ENCODE measurements around the gene PRR33. TPM values are rescaled to one million over a fixed set of nuclear protein-coding genes. Genes with fewer than 3 reads are reported as not detected.
A peak's percentile ranks its signal among the peaks of the same experiment; 100 is the strongest.

PRR33 gene
- total RNA-seq, 2 donors from 2014 or later: not detected

DNA sequence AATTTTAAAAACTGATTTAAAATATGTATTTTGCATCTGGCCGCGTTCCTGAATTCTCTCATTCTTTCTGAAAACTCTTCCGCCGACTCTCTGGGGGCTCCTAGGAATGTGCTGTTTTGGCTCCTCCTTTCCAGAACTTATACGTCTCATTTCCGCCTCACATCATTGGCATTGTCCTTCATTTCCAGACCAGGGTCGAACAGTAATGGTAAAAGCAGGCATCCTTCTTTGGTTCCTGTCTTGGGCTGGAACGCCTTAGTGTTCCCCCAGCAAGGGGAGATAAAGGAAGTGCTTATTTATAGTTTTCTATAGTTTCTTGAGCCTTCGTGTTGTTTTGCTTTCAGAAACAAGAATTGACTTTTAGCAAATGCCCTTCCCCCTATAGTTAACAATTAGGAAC lies 16.9 kb upstream of the PRR33 start:
- Histone ChIP-seq H3K27ac (peak overlapping the region in 1 of 4 donors; percentile 26), H3K4me3 (no peak overlapping the region), H3K9me3 (no peaks in the 10 kb centered on the region), H3K4me1 (no peaks in the 10 kb centered on the region), H3K36me3 (replicated peaks in 1 of 2; ENCODE audit: insufficient read depth in 1 of 2, low read depth in 2 of 2) (no peaks in the 10 kb centered on the region), H3K27me3 (no peaks in the 10 kb centered on the region)
- DNase-seq (no peak), ATAC-seq (no peak)
- WGBS, 2 donors: 41 to 45% methylated on average over 9 of the region's 9 CpGs
- intact Hi-C loops (cut with DNase I): no loop called here
- no peak for TF ChIP-seq POLR2A (IDR thresholded peaks at IDR 0.05)
- TF ChIP-seq, protein P1, sequence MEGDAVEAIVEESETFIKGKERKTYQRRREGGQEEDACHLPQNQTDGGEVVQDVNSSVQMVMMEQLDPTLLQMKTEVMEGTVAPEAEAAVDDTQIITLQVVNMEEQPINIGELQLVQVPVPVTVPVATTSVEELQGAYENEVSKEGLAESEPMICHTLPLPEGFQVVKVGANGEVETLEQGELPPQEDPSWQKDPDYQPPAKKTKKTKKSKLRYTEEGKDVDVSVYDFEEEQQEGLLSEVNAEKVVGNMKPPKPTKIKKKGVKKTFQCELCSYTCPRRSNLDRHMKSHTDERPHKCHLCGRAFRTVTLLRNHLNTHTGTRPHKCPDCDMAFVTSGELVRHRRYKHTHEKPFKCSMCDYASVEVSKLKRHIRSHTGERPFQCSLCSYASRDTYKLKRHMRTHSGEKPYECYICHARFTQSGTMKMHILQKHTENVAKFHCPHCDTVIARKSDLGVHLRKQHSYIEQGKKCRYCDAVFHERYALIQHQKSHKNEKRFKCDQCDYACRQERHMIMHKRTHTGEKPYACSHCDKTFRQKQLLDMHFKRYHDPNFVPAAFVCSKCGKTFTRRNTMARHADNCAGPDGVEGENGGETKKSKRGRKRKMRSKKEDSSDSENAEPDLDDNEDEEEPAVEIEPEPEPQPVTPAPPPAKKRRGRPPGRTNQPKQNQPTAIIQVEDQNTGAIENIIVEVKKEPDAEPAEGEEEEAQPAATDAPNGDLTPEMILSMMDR (IDR thresholded peaks at IDR 0.05): no peak

DNA sequence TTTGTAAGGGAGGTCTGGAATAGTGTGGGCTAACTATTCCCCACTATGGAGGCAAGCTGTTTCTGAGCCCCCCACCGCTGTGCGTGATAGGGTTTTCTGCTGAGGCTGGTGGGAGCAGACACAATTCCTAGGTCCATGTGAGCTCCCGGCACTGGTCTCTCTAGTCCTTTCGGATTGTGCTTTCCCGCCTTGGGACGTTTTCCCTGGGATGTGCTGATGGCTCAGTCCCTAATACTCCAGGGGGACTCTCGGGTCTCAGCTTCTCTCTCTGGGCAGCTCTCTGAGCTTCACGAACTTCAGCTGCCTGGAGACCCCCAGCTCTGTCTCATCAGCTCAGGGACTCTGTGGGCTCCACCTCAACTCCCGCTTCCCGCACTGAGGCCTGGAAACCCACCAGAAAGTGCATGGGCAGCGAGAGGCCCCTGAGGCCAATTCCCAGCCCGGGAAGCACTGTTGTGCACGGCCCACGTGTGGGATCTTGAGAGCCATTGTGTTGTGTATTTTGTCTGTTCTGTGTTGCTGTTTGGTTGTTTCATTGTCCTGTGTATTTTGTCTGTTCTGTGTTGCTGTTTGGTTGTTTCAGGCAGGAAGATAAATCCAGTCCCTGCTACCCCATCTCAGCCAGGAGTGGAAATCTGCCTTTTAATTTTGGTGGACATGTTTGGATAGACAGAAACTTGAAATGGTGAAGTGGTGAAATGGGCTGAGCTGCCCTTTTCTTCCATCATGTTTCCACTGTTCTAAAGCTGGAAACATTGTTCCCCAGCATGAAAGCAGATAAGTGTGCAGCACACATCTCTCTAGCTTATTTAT lies 15.1 kb upstream of the PRR33 start:
- H3K9me3 ChIP-seq: no peaks in the 10 kb centered on the region
- intact Hi-C loops (cut with DNase I): no loop called here
- H3K27ac ChIP-seq: no peak overlapping the region
- TF ChIP-seq, protein P1 (IDR thresholded peaks at IDR 0.05): no peak
- TF ChIP-seq POLR2A (IDR thresholded peaks at IDR 0.05): no peak
- no peaks in the 10 kb centered on the region for H3K27me3 ChIP-seq
- H3K4me3 ChIP-seq: no peak overlapping the region
- no peak for DNase-seq
- H3K36me3 ChIP-seq (replicated peaks in 1 of 2; ENCODE audit: insufficient read depth in 1 of 2, low read depth in 2 of 2): no peaks in the 10 kb centered on the region
- 76 to 83% methylated on average over 14 of the region's 14 CpGs for WGBS, 2 donors
- no peaks in the 10 kb centered on the region for H3K4me1 ChIP-seq
- no peak for ATAC-seq

DNA sequence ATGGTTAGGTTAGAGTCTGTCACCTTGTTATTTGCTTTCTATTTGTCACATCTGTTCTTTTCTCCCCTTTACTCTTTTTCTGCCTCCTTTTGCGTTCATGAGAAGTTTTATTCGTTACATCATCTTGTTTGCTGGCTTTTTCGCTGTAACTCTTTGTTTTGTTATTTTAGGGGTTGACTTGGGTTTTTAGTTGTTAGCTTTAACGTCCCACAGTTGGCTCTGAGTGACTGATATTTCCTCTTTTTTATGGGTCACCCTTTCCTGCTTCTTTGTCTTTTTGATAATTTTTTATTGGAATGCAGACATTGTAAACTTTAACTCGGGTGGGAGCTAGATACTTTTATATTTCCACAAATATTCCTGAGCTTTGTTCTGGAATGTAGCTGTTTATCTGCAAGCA lies 14.5 kb upstream of the PRR33 start:
- H3K4me1 ChIP-seq: no peaks in the 10 kb centered on the region
- intact Hi-C loops (cut with DNase I): no loop called here
- H3K27me3 ChIP-seq: no peaks in the 10 kb centered on the region
- TF ChIP-seq, protein P1 (IDR thresholded peaks at IDR 0.05): no peak
- no peak for TF ChIP-seq POLR2A (IDR thresholded peaks at IDR 0.05)
- no peak overlapping the region for H3K27ac ChIP-seq
- DNase-seq: no peak
- no peak for ATAC-seq
- no peaks in the 10 kb centered on the region for H3K9me3 ChIP-seq
- 38 to 56% methylated on average over 5 of the region's 5 CpGs for WGBS, 2 donors
- no peak overlapping the region for H3K4me3 ChIP-seq
- no peaks in the 10 kb centered on the region for H3K36me3 ChIP-seq (replicated peaks in 1 of 2; ENCODE audit: insufficient read depth in 1 of 2, low read depth in 2 of 2)

DNA sequence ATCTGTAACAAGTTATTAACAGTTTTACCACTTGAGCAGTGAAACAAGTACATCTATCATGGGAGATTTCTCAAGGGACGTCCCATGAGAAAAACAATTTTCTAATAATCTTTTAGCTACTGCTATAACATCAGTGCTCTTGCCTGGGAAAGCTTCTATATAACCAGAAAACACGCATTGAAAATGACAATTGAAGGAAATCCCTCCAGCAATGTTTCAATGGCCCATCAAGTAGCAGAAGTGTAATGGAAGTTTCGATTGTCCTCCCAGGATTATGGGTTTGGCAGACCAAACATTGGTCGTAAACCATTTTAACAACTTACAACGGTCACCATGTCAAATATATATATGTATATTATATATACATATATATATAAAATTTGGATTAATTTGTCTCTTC lies 8.0 kb upstream of the PRR33 start:
- DNase-seq (no peak), ATAC-seq (no peak)
- Histone ChIP-seq H3K27me3 (no peaks in the 10 kb centered on the region), H3K4me3 (no peak overlapping the region), H3K27ac (no peak overlapping the region), H3K9me3 (no peaks in the 10 kb centered on the region), H3K36me3 (replicated peaks in 1 of 2; ENCODE audit: insufficient read depth in 1 of 2, low read depth in 2 of 2) (no peaks in the 10 kb centered on the region), H3K4me1 (peaks cover 7% of the 10 kb centered on the region)
- 89 to 94% methylated on average over 5 of the region's 5 CpGs for WGBS, 2 donors
- TF ChIP-seq, protein P1 (IDR thresholded peaks at IDR 0.05): no peak
- TF ChIP-seq POLR2A (IDR thresholded peaks at IDR 0.05): no peak
- intact Hi-C loops (cut with DNase I): loop anchor here (5.0 kb wide), 1 partner anchor 43 kb away; no protein-coding TSS in a partner anchor

DNA sequence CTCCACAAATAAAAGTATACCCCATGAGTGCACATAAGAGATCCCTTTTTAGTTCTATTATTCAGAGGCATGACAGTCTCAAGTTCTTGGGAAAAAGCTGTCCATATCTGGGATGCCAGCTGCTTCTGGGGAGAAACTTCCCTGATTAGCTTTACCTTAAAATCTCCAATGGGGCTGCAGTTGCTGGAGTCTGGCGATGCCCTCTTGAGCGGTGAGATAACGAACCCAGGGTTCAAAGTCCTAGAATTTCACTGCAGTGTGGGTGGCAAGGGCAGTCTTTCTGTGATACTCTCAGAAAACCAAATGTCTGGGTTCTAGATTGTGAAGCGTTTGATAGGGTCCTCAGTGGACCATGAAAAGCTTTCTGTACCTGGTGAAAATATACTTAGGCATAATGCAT lies 7.4 kb upstream of the PRR33 start:
- Histone ChIP-seq H3K27ac (no peak overlapping the region), H3K27me3 (no peaks in the 10 kb centered on the region), H3K4me3 (no peak overlapping the region), H3K36me3 (replicated peaks in 1 of 2; ENCODE audit: insufficient read depth in 1 of 2, low read depth in 2 of 2) (no peaks in the 10 kb centered on the region), H3K4me1 (peaks cover 7% of the 10 kb centered on the region), H3K9me3 (no peaks in the 10 kb centered on the region)
- intact Hi-C loops (cut with DNase I): loop anchor here (5.0 kb wide), 1 partner anchor 43 kb away; no protein-coding TSS in a partner anchor
- TF ChIP-seq, protein P1 (IDR thresholded peaks at IDR 0.05): no peak
- no peak for TF ChIP-seq POLR2A (IDR thresholded peaks at IDR 0.05)
- DNase-seq (peak in 2 of 4 donors; percentile 38 to 52), ATAC-seq (peak; percentile 60)
- 46 to 50% methylated on average over 4 of the region's 4 CpGs for WGBS, 2 donors
